ENCODE results near the gene RNF215.

Gene RNF215

GRCh38 chr22:30386960-30387827 is at the start of gene RNF215:
Gene RNF215, minus strand, starts transcription at chr22:30387411. Its CDS starts 98 bp downstream, at chr22:30387313.
- DNase-seq (ENCODE audit: low read depth in 1 of 2, low spot score in 1 of 2): peak; percentile 59 to 63

GRCh38 chr22:30436196-30436595 is 49.0 kb upstream of the RNF215 start:
- no peak for DNase-seq (ENCODE audit: low read depth in 1 of 2, low spot score in 1 of 2)

GRCh38 chr22:30435674-30436126 is 48.5 kb upstream of the RNF215 start:
- DNase-seq (ENCODE audit: low read depth in 1 of 2, low spot score in 1 of 2): peak; percentile 34 to 75

DNA sequence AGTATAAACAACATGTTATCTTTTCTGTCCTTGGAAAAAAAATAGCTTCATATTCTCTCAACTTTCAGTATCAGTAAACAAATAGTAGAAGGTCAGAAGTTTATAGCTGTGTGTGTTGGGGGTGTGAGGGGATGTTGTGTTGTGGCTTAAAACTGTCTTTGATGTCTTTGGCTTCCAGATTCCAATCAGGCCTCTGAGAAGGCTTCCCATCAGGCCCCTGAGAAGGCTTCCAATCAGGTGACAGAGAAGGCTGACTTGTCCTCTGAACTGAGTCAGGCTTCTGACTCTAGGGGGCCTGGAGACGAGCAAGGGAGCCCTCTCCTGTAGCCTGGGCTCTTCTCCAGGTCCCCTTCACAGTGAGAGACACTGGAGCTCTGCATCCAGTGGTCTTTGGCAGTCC is 47.6 kb upstream of the RNF215 start:
- DNase-seq (ENCODE audit: low read depth in 1 of 2, low spot score in 1 of 2): no peak

DNA sequence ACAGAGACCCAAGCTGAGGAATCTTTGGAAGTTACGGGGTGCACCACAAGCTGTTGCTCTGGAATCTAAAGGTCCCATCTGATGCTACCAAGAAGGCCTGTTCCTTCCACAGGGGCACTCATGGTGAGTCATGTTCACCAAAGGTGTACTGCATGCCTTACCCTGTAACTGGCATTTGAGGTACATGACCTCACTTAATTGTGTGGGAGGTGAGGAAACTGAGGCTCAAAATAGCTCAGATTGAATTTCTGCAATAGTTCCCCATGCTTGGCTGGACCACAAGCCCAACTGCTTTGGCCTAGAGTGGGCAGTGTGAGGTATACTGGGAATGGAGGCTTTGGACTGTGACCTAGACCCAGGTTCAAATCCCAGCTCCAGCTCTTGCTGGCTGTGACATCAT is 46.6 kb upstream of the RNF215 start:
- no peak for DNase-seq (ENCODE audit: low read depth in 1 of 2, low spot score in 1 of 2)

DNA sequence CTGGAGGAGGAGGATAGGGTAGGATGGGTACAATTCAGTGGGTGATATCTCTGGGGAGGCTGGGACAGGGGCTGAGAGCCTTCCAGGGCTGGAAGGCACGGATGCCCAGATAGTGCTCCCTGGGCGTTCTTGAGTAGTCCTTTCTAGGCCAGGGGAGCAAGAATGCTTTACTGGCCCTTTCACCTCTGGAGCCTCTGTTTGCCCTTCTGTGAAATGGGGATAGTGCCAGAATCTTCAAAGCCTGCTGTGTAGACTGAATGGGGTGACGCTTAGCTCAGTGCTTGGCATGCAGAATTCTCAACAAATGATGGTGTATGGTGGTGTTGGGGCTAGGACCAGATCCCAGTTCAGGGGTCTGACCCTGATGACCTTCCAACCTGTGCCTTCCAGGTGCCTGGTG is 46.0 kb upstream of the RNF215 start:
- no peak for DNase-seq (ENCODE audit: low read depth in 1 of 2, low spot score in 1 of 2)

DNA sequence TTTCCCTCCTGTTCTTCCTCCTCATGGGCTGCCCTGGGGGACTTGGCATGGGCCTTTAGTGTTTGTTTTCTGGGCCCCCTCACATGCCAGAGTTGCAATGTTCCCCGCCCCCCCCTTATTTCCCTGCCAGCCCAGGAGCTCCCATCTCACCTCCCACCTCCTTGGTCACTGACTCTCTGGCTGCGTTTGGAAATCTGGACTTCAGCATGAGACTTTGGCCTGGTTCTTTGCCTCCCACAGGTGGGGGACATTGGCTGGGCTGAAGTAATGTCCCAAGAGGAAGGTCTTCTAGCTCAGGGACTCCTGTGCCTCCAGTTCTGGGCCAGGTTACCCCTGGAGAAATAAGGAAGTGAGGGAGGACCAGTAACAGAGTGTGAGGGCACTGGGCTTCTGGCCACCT is 45.3 kb upstream of the RNF215 start:
- DNase-seq (ENCODE audit: low read depth in 1 of 2, low spot score in 1 of 2): no peak

DNA sequence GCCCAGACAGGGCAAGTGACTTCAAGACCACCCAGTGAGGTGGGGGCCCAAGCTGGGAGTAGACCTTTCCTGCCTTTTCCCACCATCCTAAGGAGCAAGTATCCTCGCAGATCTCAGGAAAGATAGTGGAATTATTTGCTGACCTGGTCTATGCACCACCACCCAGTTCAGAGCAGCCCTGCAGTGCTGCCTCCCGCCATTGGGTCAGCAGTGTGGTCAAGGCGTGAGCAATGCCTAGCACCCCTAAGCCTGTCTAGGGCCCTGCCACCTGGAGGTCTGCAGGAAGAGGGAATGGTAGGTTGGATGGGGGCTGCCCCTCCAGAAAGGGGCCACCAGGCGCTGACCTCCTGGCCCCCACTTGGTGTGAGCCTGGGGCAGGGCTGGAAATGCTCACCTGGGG is 44.9 kb upstream of the RNF215 start:
- no peak for DNase-seq (ENCODE audit: low read depth in 1 of 2, low spot score in 1 of 2)

DNA sequence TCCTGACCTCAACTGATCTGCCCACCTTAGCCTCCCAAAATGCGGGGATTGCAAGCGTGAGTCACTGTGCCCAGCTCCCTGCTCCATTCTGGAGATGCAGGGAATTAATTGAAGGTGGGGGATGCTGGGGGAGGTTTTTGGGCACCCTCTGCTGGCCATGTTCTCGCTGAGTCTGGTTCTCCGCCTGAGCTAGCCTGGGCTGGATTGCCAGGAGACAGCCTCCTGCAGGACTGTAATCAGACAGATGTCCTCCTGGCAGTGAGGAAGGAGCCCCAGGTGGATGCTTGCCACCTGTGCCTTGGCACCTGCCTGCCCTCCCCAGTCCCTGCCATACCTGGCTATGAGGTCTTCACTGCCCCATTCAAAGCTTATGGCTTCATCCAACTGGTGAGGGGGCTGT is 43.7 kb upstream of the RNF215 start:
- no peak for DNase-seq (ENCODE audit: low read depth in 1 of 2, low spot score in 1 of 2)

DNA sequence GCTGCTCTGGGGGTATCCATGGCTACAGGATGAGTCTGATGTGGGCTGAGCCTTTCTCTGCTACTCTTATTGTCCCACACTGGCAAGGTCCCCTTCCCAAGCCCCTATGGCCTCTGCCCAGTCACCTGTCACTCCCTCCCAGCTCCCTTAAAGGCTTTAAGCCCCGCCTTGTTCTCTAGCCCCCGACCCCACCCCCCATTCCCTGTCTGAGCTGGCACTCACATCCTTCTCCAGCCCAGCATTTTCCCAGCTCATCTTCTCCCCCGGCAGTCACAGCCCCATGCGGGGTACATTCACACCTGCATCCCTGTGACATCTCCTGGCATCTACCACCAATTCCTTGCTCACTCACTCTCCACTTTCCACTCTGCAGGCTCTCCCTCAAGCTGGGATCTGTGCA is 42.7 kb upstream of the RNF215 start:
- no peak for DNase-seq (ENCODE audit: low read depth in 1 of 2, low spot score in 1 of 2)

- no peak for DNase-seq (ENCODE audit: low read depth in 1 of 2, low spot score in 1 of 2)
Measured at GRCh38 chr22:30427871-30428270, 40.7 kb upstream of the RNF215 start.

- peak; percentile 71 to 86 for DNase-seq (ENCODE audit: low read depth in 1 of 2, low spot score in 1 of 2)
Measured at GRCh38 chr22:30426388-30427353, 39.5 kb upstream of the RNF215 start.

- peak; percentile 30 to 37 for DNase-seq (ENCODE audit: low read depth in 1 of 2, low spot score in 1 of 2)
Measured at GRCh38 chr22:30425616-30426387, 38.6 kb upstream of the RNF215 start, which contains the start of gene MTFP1. Gene MTFP1, plus strand, starts transcription at chr22:30425768. Its CDS starts 112 bp downstream, at chr22:30425880.

- DNase-seq (ENCODE audit: low read depth in 1 of 2, low spot score in 1 of 2): no peak
Measured at GRCh38 chr22:30425327-30425615, 38.1 kb upstream of the RNF215 start.

DNA sequence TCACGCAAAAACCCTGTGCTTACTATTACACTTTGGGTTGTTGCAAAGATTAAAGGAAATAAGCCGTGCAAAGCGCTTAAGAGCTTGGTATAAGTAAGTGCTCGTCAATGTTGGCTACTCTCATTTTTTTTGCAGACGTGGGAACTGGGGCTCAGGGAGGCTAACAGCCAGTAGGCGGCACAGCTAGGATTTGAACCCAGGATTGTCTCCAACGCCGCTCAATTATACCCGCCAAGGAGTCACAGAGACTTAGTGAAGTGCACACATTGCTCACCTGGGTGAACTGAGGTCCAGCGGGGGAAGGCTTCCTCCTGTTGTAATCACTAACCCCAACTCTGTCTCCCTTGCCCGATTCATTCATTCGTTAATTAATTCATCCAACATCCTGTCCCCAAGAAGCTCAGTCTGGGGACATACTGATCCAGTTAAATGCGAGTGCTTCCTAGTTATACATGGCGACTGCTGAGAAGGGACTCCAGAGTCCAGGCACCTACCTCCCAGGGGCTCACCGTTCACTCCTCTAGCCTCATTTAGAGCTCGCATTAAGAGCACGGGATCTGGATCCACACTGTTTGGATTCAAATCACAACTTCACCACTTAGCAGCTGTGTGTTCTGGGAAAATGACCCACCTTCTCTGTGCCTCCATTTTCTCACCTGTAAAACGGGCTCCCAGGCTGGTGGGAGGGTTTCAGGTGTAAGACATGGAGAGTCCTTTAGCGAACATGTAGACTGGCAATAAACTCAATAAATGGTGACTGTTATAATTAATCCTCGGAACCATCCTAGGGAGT is 37.5 kb upstream of the RNF215 start:
- no peak for DNase-seq (ENCODE audit: low read depth in 1 of 2, low spot score in 1 of 2)

GRCh38 chr22:30423959-30424533 is 36.8 kb upstream of the RNF215 start:
- peak; percentile 91 to 99 for DNase-seq (ENCODE audit: low read depth in 1 of 2, low spot score in 1 of 2)

- DNase-seq (ENCODE audit: low read depth in 1 of 2, low spot score in 1 of 2): peak; percentile 36 to 44
Measured at GRCh38 chr22:30423301-30423958, 36.2 kb upstream of the RNF215 start.

DNA sequence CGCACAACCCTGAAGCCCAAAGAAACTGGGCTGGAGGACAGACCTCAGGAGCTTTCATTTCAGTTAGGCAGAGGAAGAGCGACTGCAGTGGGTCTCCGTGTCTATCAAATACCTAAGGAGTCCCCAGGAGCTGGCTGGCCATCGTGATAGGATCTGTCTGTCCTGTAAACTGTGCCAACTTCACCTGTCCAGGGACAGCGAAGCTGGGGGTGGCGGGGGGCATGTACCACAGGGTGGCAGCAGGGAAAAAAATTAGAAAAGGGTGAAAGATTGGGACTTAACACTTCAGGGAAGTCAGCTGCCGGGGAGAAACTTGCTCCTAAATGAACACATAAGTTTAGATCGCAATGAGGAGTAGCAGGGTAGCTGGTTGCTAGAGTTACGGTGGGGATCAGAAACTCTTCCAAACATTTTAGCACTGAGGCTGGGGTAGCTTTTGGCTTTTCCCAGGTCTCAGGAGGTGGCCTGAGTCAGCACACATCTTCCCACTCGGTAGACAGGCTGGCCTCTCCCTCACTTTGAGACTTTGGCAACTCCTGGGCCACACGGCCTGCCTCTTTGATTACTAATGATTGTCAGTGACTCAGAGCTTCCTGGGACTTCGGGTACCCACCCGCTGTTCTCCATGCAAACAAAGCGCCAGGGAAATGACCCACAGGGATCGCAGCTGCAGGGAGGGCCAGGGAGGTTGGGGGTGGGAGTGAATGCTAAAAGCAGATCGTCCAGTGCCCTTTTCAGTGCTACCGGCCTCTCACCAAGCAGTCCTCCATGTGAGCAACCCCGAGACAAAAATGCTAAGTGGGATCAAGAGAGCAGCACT is 35.5 kb upstream of the RNF215 start:
- peak in 1 of 2 donors; percentile 44 for DNase-seq (ENCODE audit: low read depth in 1 of 2, low spot score in 1 of 2)
